Mesenchymal stem cell (in vitro differentiated cells and primary cell): ENCODE measurements around the gene PPP1R13B. TPM values are rescaled to one million over a fixed set of nuclear protein-coding genes. Genes with fewer than 3 reads are reported as not detected.

Experiments used
- small RNA-seq: library from polyadenylated mRNA; stranded (forward); fragments of <200 nt; extraction: miRNeasy Mini kit (QIAGEN cat#:217004); gene quantifications from one replicate; pipeline ENCODE3, GENCODE V24; 2013; ENCODE audit warnings: low read depth

PPP1R13B gene

Small RNA genes within 50 kb of the gene (small RNA-seq; reads per million reads assigned to genes)
- gene RF00019: not detected
- gene RF00280: not detected
